HG03280 (cell line): ENCODE measurements around the gene GPR55.

ENCODE experiments used
- ATAC-seq: cut with Tn5 transposase; IDR thresholded peaks from one replicate; pipeline ENCODE4 v1.9.1; 2021; ENCODE audit warnings: mild to moderate bottlenecking, moderate library complexity; ENCODE audit not compliant: unreplicated experiment

The GPR55 gene

GRCh38 chr2:230903231-230904150 lies 21.6 kb downstream of the GPR55 start:
- ATAC-seq: no peak

GRCh38 chr2:230902180-230902899 lies 22.7 kb downstream of the GPR55 start:
- ATAC-seq: no peak

DNA sequence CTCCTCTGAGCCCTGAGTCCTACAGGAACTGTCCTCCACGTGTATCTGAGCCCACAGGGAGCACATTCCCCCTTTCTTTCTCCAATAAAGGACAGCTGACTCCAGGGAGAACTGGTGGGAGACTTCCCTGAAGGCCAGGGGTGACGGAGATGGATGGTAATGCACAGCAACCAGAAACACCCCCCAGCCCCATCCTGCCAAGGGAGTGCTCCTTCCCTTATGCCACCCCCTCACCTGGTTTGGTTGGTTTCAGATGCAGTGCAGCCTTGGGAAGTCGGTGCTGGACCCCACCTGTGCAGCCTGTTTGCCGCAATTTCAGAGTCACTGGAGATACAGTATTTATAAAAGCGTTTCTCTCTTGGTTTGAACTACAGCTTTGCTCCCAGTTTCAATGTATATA lies 24.0 kb downstream of the GPR55 start:
- ATAC-seq: no peak

DNA sequence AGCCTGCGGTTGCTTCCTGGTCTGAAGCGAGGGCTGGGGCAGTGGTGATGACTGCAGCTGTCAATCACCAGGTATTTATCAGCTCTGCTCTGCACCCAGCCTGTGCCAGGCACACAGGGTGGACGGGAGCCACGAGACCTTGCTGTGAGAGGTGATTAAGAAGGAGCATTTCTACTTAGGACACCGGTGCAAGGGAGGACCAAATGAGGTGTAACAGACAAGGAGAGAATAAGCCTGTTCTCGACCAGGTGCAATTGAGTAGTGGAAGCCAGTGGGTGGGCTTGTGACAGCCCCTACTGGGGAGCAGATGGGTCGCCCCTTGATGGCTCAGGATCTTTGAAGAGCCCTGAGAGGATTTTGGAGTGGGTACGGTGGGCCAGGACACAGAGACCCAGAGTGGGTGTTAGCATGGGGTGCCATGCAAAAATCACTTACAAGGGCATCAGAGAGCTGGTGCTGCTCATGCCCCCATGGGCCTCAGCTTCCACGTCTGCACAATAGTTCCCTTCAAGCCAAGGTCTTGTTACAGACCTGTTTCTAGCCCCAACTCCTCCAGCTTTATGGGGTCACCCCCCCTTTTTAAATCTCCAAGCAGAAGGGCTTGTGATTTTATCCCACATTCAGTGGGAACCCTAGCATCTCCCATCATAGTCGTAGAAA lies 24.6 kb downstream of the GPR55 start:
- no peak for ATAC-seq

DNA sequence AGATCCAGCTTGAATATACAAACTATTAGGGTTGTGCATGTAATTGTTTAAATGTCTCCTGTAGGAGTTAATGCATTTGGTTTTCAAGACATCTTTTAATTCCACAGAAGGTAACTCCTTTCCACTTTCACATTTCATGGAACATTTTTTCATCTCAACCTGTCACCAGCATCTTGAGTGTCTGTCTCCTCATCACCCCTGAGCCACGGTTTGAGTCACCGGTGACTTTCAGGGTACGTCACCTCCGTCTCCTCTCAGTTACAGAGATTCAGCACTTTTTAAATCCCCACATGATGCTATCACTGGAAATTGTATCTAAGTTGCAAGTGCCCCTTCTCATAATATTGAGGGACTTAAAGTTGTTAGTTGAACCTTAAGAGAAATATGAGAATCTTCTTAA lies 25.3 kb downstream of the GPR55 start:
- no peak for ATAC-seq

DNA sequence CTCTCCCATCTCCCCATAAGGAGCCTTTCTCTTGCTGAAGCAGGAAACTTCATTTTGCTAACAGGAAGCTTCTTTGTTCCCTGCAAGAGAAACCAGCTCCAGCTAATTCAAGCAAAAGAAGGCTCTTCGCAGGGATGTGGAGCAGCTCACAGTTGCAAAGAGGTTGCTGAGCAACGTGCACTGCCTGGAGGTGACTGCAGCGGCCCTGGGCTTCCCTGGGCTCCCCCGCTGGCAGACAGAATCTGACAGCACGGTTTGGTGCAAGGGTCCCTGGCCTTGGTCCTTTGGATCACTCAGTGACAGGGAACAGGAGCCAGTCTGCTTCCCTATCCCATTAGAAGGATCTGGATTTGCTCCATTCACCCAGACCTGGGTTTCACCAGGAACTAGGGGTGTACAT lies 25.8 kb downstream of the GPR55 start:
- ATAC-seq: no peak

DNA sequence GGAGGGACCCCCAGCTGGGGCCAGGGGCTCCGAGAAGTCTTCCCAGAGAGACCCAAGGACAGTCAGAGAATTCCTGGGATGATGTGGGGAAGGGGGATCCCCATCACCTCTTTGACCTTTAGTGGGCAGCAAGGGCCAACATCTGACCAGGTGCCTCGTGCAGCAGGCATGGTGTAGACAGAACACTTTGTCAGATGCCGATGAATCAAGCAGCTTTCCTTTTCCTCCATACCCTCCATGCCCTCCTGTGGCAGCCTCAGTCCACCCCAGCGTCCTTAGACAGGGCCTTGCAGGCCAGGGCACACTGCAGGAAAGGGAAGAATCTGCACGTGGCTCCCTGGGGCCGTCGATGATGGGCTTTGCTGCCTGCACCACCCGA lies 26.3 kb downstream of the GPR55 start:
- ATAC-seq: no peak

GRCh38 chr2:230898016-230898712 lies 26.9 kb downstream of the GPR55 start:
- no peak for ATAC-seq

DNA sequence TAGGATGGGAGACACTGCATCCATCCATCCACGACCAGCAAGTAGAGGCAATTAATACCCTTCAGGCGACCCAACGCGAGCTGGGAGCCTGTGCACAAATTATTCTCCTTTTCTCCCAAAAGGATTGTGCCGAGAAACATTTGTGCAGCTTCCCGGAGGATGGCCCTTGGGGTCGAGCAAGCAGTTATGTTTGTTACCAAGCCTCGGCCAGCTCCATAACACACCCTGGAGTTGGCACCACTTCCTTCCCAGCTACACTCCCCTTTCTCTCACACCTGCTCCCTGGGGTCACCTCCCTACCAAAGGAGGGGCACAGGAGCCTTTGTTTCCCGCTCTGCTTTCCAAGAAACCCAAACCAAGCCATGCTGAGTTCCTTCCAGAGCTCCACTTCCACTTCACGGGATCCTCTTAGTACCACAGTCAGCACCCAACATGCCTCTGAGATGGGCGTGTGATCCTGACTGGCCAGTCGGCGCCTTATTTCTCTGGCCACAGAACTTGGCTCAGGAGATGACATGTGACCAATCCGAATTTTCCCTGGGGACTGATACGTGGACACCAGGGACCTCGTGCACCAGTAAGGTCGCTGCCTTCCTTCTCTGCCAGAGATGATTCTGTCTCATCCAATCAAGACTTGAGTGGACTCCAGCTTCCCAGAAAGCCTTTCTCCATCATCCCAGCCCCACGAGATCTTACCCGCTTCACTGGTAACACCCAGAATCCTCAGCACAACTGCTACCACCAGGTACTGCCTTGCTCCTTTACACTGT lies 28.5 kb downstream of the GPR55 start:
- ATAC-seq: no peak

DNA sequence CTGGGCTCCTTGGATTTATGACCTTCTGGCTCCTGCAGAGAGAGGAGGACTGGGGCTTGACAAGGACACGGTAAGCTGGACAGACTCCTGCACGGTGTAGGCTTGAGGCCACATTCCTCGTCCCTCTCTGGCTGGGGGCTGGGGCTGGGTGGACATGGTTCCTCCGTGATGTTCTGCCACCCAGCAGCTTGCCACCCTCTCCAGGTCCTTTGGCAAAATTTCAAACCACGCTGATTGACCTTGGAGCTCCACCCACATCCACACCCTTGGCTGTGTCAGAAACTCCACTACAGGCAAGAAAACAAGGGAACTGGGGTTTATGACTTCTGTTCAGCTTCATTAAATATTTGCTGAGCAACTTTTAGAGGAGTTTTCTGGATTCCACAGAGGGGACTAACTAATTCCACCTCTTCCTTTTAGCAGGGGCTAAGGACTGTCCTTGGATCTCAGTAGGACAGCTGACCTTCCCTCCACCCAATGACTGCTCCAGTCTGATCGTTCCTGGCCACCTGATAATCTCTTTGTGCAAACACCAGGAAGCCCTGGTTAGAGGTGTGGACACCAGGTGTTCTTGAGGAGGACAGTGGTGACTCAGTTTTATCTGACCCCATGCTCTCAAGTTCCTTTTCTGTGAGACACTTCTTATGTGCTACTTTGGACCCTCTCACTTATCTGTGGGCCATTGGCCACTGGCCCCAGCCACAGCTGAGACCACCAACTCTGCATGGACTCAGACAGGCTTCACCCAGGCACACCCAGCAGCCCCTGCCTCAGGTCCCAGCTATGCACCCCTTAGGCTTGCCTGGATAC lies 29.3 kb downstream of the GPR55 start:
- no peak for ATAC-seq

DNA sequence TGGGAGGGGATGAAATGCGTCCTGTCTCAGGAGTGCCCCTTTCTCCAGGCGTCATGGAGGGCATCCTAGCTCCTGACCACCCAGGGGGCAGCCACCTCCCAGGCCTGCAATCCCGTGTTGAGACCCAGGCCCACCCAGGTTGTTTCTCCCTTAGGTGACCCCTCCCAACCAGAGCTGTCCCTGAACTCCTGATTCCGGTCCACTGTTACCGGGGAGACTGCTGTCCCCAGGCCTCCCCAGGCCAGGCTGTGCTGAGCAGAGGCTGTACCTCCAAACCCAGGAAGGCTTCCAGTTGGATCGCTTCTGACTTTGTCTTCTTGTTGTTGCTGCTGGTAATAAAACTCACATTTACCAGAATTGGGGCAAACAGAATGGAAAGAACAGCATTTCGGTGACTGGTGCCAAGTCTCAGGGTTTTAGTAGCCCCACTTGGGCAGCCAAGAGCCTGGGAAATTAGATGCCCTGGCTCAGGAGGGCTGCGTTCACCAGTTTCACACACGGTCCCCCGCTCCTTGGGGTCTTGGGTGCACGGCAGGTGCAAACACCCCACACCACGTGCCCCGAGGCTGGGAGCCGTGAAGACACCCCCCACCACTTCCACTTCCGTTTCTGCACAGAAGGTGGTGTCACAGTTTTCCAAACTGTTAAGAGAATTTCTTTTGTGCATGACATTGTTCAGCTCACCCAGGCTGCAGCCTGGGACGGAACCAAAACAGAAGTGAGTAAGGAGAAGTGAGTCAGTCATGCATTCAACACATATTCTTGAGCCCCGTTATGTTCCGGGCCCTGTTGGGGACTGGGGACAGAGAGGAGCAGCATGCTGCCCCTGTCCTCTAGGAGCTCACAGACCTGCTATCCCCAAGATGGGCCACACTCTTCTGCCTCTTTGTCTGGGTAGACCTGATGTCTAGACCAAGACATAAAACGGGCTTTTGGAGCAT lies 30.9 kb downstream of the GPR55 start:
- ATAC-seq: peak; percentile 28

GRCh38 chr2:230893338-230893737 lies 31.7 kb downstream of the GPR55 start:
- ATAC-seq: peak; percentile 57

GRCh38 chr2:230891509-230891908 lies 33.5 kb downstream of the GPR55 start:
- no peak for ATAC-seq

GRCh38 chr2:230891064-230891463 lies 34.0 kb downstream of the GPR55 start:
- no peak for ATAC-seq

DNA sequence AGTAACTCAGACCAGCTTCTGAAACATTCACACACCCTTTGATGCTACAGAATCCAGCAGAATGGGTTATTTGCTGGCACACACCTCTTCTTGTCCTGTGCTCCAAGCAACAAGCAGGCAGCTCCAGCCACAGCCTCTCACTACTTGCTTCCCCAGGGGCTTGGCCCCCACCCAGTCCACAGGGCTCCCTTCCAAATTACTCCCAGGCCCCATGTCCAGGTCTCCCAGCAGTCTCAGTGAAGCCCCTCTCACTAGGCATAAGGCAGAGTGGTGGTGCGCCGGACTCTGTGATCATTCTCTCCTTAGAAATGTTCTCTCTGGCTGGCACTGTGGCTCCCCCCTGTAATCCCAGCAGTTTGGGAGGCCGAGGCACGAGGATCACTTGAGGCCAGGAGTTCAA lies 34.4 kb downstream of the GPR55 start:
- ATAC-seq: no peak

- ATAC-seq: no peak
These were observed 35.0 kb downstream of the GPR55 start for GRCh38 chr2:230889911-230890601.

DNA sequence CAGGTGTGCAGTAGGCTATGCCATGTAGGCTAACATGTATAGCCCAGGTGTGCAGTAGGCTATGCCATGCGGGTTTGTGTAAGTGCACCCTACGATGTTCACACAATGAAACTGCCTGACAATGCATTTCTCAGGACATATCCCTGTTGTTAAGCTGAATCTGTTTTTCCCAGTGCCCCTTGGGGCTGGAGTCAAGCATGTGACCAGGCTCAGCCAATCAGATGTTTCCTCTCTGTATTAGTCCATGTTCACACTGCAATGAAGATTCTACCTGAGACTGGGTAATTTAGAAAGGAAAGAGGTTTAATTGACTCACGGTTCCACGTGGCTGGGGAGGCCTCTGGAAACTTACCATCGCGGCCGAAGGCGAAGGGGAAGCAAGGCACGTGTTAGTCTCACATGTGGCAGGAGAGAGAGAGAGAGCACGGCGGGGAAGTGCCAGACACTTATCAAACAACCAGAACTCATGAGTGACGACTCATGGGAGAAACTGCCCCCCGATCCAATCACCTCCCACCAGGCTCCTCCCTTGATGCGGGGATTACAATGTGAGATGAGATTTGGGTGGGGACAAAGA lies 36.1 kb downstream of the GPR55 start:
- no peak for ATAC-seq
